Measurements from ENCODE around the gene DLGAP1. TPM values are rescaled to one million over a fixed set of nuclear protein-coding genes. Genes with fewer than 3 reads are reported as not detected.
A peak's percentile ranks its signal among the peaks of the same experiment; 100 is the strongest.

DLGAP1 gene
- total and polyA plus RNA-seq, 10 of the 15 experiments (the other 5 are each of a cell fraction or from before 2014, with no cell fraction given): 0.23 to 27.6 (median 1.9) TPM

DNA sequence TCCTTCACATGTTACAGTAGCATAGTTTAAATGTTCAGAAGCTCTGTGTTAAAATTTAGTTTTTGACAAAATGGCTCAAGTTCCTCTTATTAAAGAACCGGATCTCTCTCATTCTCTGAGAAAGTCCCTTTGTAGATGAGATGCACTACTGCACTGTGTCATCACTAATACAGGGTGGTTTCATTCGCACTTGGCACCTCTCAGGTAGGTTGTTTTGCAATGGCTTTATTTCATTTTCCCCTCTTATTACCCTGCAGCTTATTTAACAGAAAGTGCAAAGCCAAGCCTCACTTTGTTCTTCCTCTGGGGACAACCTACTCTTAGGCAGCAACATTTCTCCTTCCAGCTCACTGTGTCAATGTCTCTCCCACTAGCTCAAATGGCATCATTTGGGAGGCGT is 185.1 kb downstream of the DLGAP1 start (continued):
- peak; percentile 10 for TF ChIP-seq RELA (IDR thresholded peaks at IDR 0.05; ENCODE audit: borderline replicate concordance, partially characterized antibody)
- peak; percentile 63 for TF ChIP-seq ATF7 (IDR thresholded peaks at IDR 0.05; ENCODE audit: low read depth)
- TF ChIP-seq LARP7 (IDR thresholded peaks at IDR 0.05): no peak
- TF ChIP-seq IKZF2 (IDR thresholded peaks at IDR 0.05): peak; percentile 51 to 52; a peak in 2 of 4 replicates
- TF ChIP-seq KAT2A (conservative IDR thresholded peaks at IDR 0.05; ENCODE audit: control insufficient read depth, low read depth, low read length): no peak
- no peak for TF ChIP-seq EED (IDR thresholded peaks at IDR 0.05; ENCODE audit: low read depth)
- peak; percentile 51 for TF ChIP-seq IKZF1 (conservative IDR thresholded peaks at IDR 0.05)
- TF ChIP-seq SMAD1 (IDR thresholded peaks at IDR 0.05; ENCODE audit: low read depth, partially characterized antibody): peak; percentile 18
- peak in 1 of 2 experiments; percentile 54; a peak in 2 of 4 replicates for TF ChIP-seq EP300 (IDR thresholded peaks at IDR 0.05; ENCODE audit: borderline replicate concordance in 1 of 2, control insufficient read depth in 1 of 2, low read depth in 2 of 2, low read length in 2 of 2)
- no peak for TF ChIP-seq MYC (IDR thresholded peaks at IDR 0.05; ENCODE audit: insufficient read depth, insufficient read length, insufficient replicate concordance, low read length, severe bottlenecking)
- no peak for TF ChIP-seq SUPT20H (IDR thresholded peaks at IDR 0.05; ENCODE audit: borderline replicate concordance, control insufficient read depth, low read depth, low read length)
- peak; percentile 76 for TF ChIP-seq ZSCAN29 (IDR thresholded peaks at IDR 0.05)
- peak; percentile 81; the same call in 1 of the 2 replicates for TF ChIP-seq MTA2 (IDR thresholded peaks at IDR 0.05; ENCODE audit: low read depth)
- TF ChIP-seq DPF2 (IDR thresholded peaks at IDR 0.05): peak; percentile 56; the same call in 1 of the 2 replicates
- 0 out of 2 replicates have a peak, but pooled peaks have one; percentile 36 for TF ChIP-seq MXI1 (IDR thresholded peaks at IDR 0.05; ENCODE audit: low read depth, low read length)
- no peak; the same call in 1 of the 2 replicates for TF ChIP-seq NBN (IDR thresholded peaks at IDR 0.05)
- TF ChIP-seq, protein P1, sequence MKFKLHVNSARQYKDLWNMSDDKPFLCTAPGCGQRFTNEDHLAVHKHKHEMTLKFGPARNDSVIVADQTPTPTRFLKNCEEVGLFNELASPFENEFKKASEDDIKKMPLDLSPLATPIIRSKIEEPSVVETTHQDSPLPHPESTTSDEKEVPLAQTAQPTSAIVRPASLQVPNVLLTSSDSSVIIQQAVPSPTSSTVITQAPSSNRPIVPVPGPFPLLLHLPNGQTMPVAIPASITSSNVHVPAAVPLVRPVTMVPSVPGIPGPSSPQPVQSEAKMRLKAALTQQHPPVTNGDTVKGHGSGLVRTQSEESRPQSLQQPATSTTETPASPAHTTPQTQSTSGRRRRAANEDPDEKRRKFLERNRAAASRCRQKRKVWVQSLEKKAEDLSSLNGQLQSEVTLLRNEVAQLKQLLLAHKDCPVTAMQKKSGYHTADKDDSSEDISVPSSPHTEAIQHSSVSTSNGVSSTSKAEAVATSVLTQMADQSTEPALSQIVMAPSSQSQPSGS (IDR thresholded peaks at IDR 0.05; ENCODE audit: low read length): no peak
